GM21786 (cell line): ENCODE measurements around the gene CHPF2.

ENCODE experiments used
- ATAC-seq: cut with Tn5 transposase; IDR thresholded peaks from one replicate; pipeline ENCODE4 v1.9.1; 2021; ENCODE audit not compliant: unreplicated experiment

Gene CHPF2

GRCh38 chr7:151232091-151232916 is at the start of gene CHPF2:
Gene CHPF2, plus strand, starts transcription at chr7:151232483. Its CDS starts 1,529 bp downstream, at chr7:151234012.
- peak; percentile 97 for ATAC-seq

- ATAC-seq, result no peak
Measured at GRCh38 chr7:151185762-151186639, 46.3 kb upstream of the CHPF2 start.

GRCh38 chr7:151186640-151187408 is 45.5 kb upstream of the CHPF2 start, which contains the start of gene ASB10:
Gene ASB10, minus strand, starts transcription at chr7:151187250. Its CDS starts 120 bp downstream, at chr7:151187130.
- no peak for ATAC-seq

- no peak for ATAC-seq
Measured at GRCh38 chr7:151187409-151188251, 44.7 kb upstream of the CHPF2 start.

GRCh38 chr7:151188252-151188542 is 44.1 kb upstream of the CHPF2 start:
- ATAC-seq, result no peak

GRCh38 chr7:151189038-151189437 is 43.2 kb upstream of the CHPF2 start:
- ATAC-seq, result no peak

- ATAC-seq, result no peak
Measured at GRCh38 chr7:151191544-151191943, 40.7 kb upstream of the CHPF2 start.

- ATAC-seq, result no peak
Measured at GRCh38 chr7:151192002-151192539, 40.2 kb upstream of the CHPF2 start.

GRCh38 chr7:151193203-151193978 is 38.9 kb upstream of the CHPF2 start:
- no peak for ATAC-seq

- no peak for ATAC-seq
Measured at GRCh38 chr7:151194188-151194587, 38.1 kb upstream of the CHPF2 start.

GRCh38 chr7:151195616-151196450 is 36.5 kb upstream of the CHPF2 start:
- ATAC-seq, result no peak

- no peak for ATAC-seq
Measured at GRCh38 chr7:151197932-151198331, 34.4 kb upstream of the CHPF2 start.

- no peak for ATAC-seq
Measured at GRCh38 chr7:151198945-151199848, 33.1 kb upstream of the CHPF2 start.

- no peak for ATAC-seq
Measured at GRCh38 chr7:151201344-151201743, 30.9 kb upstream of the CHPF2 start.

- no peak for ATAC-seq
Measured at GRCh38 chr7:151201751-151202150, 30.5 kb upstream of the CHPF2 start.

GRCh38 chr7:151202836-151203235 is 29.4 kb upstream of the CHPF2 start:
- ATAC-seq, result no peak

GRCh38 chr7:151204383-151205032 is 27.8 kb upstream of the CHPF2 start:
- no peak for ATAC-seq
